ENCODE results near the gene GRHPR. TPM values are rescaled to one million over a fixed set of nuclear protein-coding genes. Genes with fewer than 3 reads are reported as not detected.

Gene GRHPR
- total RNA-seq, 6 experiments from 2014 or later, result 159 to 424 (median 359) TPM

DNA sequence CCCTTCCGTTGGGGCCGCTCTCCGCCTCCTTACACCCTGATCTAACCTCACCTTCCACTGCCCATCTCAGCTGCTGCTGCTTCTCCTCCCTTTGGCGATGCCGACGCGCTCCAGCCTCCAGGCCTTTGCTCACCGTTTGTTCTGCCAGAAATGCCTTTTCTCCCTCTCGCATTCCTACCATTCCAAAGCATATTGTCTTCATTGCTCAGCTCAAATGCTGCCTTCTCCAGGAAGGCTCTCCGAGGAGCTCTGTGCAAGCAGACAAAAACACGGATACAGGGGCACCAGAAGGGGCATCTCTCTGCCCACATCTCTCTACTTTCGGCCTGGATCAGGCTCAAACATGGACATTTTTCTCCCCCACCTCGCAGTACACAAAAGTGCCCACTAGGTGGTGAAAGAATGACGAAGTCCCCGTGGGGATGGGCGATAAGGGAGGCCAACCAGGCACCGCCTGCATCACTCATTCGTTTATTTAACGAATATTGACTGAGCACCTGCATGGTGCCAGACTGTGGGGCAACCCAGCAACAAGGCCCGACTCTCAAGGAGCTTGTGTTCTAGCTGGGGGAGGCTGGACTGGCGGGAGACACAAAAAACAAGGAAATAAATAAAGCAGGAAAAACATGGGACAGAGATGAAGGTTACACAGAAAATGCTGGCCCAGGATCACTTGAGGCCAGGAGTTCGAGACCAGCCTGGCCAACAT is 7.3 kb upstream of the GRHPR start:
- DNase-seq, result peak; percentile 77 to 88 (median 88)
- peak; percentile 65 to 72 (median 68) for ATAC-seq
- H3K4me1 ChIP-seq, result peaks cover 0 to 49% (median 19%) of the 10 kb centered on the region in 4 donors
- H3K9me3 ChIP-seq, result no peaks in the 10 kb centered on the region
- H3K27me3 ChIP-seq, result no peaks in the 10 kb centered on the region
- 17% methylated on average over 22 of the region's 22 CpGs for WGBS (ENCODE audit: insufficient coverage, low coverage, low lambda C conversion rate, missing lambda C conversion rate)
- no peak for TF ChIP-seq POLR2A (IDR thresholded peaks at IDR 0.05)
- TF ChIP-seq, protein P1, sequence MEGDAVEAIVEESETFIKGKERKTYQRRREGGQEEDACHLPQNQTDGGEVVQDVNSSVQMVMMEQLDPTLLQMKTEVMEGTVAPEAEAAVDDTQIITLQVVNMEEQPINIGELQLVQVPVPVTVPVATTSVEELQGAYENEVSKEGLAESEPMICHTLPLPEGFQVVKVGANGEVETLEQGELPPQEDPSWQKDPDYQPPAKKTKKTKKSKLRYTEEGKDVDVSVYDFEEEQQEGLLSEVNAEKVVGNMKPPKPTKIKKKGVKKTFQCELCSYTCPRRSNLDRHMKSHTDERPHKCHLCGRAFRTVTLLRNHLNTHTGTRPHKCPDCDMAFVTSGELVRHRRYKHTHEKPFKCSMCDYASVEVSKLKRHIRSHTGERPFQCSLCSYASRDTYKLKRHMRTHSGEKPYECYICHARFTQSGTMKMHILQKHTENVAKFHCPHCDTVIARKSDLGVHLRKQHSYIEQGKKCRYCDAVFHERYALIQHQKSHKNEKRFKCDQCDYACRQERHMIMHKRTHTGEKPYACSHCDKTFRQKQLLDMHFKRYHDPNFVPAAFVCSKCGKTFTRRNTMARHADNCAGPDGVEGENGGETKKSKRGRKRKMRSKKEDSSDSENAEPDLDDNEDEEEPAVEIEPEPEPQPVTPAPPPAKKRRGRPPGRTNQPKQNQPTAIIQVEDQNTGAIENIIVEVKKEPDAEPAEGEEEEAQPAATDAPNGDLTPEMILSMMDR (IDR thresholded peaks at IDR 0.05), result peak; percentile 81 to 91 (median 88)
- no peaks in the 10 kb centered on the region for H3K36me3 ChIP-seq
- H3K4me3 ChIP-seq, result no peak overlapping the region
- peak overlapping the region in 2 of 3 donors; percentile 8 to 84 for H3K27ac ChIP-seq
- intact Hi-C loops (cut with DNase I), result no loop called here

DNA sequence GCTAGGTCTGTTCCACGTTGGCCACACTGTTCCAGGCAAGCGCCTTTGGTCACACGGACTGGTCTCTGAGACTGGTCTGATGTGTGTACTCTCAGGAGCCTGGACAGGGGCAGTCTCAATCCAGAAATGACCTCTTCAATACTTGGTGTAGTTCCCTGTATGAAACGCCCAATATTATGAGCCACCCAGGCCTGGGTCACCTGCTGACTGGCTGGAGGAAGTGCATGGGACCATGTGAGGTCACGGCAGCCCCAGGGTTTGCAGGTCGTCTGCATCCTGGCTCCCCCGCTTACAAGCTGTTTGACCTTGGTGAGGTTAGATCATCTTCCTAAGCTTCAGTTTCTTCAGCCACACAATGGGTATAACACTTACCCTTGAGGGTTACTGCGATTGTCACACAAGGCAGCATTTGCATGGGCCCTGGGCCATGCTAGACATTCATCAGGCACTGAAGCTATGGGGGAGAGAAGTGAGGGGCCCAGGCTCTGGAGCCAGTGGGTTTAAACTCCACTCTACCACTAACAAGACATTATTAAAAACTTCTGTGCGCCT is 5.2 kb upstream of the GRHPR start:
- Histone ChIP-seq H3K9me3 (no peaks in the 10 kb centered on the region), H3K36me3 (no peaks in the 10 kb centered on the region), H3K4me3 (no peak overlapping the region), H3K27me3 (no peaks in the 10 kb centered on the region), H3K4me1 (peaks cover 0 to 64% (median 27%) of the 10 kb centered on the region in 4 donors), H3K27ac (peak overlapping the region; percentile 62 to 92 (median 84))
- peak; percentile 1 to 24 (median 20) for ATAC-seq
- intact Hi-C loops (cut with DNase I), result no loop called here
- peak; percentile 17 for TF ChIP-seq POLR2A (IDR thresholded peaks at IDR 0.05)
- TF ChIP-seq, protein P1 (IDR thresholded peaks at IDR 0.05), result peak in 1 of 4 donors; percentile 5
- WGBS (ENCODE audit: insufficient coverage, low coverage, low lambda C conversion rate, missing lambda C conversion rate), result 41% methylated on average over 6 of the region's 9 CpGs
- DNase-seq, result peak in 2 of 3 donors; percentile 71 to 79

DNA sequence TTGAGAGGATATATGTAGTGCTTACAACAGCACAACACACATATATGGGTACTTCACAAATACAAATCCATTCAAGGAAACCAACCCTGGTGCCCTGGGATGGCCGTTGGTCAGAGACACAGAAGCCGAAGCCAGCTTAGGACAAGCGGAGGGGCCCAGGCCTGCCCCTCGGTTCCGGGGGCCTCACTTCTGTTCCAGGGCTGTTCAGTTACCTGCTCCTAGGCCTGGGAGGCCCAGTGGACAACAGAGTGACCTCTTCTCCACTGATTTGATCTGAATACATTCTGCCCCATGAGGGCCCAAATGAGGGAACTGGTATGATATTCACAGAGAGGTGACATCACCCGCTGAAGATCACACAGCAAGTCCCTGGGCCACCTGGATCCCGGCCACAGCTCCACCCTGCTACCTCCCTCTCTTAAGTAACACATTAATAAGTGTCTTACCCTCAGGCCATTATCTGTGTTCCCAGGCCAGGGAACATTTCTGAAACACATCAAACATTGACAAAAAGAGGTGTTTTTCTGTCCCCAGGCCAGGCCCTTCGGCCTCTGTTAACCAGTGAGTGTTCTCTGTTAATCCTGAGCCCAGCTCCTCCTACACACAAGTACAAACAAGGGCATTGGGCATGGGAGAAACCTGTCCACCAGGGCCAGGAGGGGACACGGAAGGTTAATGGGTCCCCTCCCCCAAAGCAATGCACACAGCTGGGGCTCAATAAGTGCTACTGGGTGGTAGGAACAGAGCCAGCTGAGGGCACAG is 4.5 kb upstream of the GRHPR start:
- ATAC-seq (peak; percentile 54 to 71 (median 65)), DNase-seq (peak; percentile 85 to 95 (median 92))
- Histone ChIP-seq H3K27me3 (no peaks in the 10 kb centered on the region), H3K4me3 (no peak overlapping the region), H3K4me1 (peaks cover 0 to 64% (median 27%) of the 10 kb centered on the region in 4 donors), H3K9me3 (no peaks in the 10 kb centered on the region), H3K36me3 (no peaks in the 10 kb centered on the region), H3K27ac (peak overlapping the region; percentile 62 to 92 (median 84))
- intact Hi-C loops (cut with DNase I), result no loop called here
- WGBS (ENCODE audit: insufficient coverage, low coverage, low lambda C conversion rate, missing lambda C conversion rate), result 38% methylated on average over 5 of the region's 9 CpGs
- TF ChIP-seq, protein P1 (IDR thresholded peaks at IDR 0.05), result no peak
- peak; percentile 52 for TF ChIP-seq POLR2A (IDR thresholded peaks at IDR 0.05)

DNA sequence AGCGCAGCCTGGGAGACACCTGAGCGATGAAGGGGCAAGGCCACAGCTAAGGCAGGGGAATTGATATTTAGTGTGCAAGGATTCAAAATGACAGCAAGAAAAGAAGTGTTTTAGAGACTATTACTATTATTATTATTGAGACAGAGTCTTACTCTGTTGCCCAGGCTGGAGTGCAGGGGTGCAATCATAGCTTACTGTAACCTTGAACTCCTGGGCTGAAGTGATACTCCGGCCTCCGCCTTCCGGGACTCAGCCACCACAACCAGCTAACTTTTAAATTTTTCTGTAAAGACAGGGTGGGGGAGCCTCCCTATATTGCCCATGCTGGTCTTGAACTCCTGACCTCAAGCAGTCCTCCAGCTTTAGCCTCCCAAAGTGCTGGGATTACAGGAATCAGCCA is 3.3 kb upstream of the GRHPR start:
- peaks cover 0 to 66% (median 30%) of the 10 kb centered on the region in 4 donors for H3K4me1 ChIP-seq
- H3K27ac ChIP-seq, result peak overlapping the region in 2 of 3 donors; percentile 64 to 84
- DNase-seq (no peak), ATAC-seq (no peak)
- WGBS (ENCODE audit: insufficient coverage, low coverage, low lambda C conversion rate, missing lambda C conversion rate), result 76% methylated on average over 5 of the region's 5 CpGs
- intact Hi-C loops (cut with DNase I), result no loop called here
- H3K27me3 ChIP-seq, result no peaks in the 10 kb centered on the region
- TF ChIP-seq POLR2A (IDR thresholded peaks at IDR 0.05), result no peak
- TF ChIP-seq, protein P1 (IDR thresholded peaks at IDR 0.05), result no peak
- H3K36me3 ChIP-seq, result no peaks in the 10 kb centered on the region
- no peaks in the 10 kb centered on the region for H3K9me3 ChIP-seq
- no peak overlapping the region for H3K4me3 ChIP-seq

Measured in right lobe of liver (tissue), 6 donors.